GM08714 (cell line): ENCODE results near the gene KANK3.
"Not testable (repeated sequence)": the region's sequence is repeated elsewhere in the genome, so short reads cannot be mapped to it uniquely, and the experiment has no call there.

ENCODE experiments used
- H3K4me3 ChIP-seq: fragments of 200-500 bp; sonication (Bioruptor generic); 2 replicates; pipeline ENCODE4 v1.5.1; 2014; ENCODE audit warnings: mild to moderate bottlenecking, low read length, inconsistent platforms
- ZNF274 ChIP-seq: IDR thresholded peaks from 2 replicates; pipeline ENCODE4 v1.6.1; 2012; ENCODE audit warnings: mild to moderate bottlenecking, low read depth, low read length

KANK3 gene

DNA sequence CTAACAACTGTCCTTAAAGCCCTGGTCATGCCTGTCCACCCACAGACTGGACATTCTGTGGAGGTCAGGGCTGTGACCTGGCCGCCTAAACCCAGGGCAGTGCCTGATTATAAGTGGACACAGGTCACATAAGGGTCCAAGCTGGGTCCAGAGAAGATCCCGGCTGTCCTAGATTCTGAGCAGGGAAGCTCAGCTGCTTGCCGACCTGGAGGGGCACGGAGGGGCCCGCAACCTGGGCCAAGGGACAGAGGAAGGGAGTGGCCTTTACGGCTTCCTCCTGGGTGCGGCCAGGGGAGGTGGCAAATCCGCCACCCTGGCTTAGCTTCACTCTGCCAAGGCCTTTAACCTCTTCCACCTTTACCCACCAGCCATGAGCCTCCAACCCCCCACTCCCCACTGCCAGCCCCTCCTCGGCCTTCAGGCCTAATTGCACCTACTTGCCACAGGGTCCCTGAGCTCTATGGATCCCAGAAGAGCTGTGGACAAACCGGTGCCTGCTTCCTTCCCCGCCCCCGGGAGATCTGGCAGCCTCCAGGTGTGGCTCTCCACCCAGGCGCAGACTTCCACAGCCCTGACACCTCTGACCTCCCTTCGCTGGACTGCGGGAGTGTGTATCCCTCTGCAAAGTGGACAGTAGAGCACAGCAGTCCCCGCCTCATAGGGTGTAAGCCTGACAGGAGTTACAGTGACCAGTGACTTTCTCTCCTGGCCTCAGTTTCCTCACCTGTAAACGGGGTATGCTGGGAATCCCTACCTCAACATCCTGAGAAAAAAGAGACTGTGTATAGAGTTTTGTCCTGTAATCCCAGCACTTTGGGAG lies 36.6 kb downstream of the KANK3 start:
- TF ChIP-seq ZNF274, result no peak
- peak overlapping the region; percentile 80; the same call in 1 of the 2 replicates for H3K4me3 ChIP-seq

DNA sequence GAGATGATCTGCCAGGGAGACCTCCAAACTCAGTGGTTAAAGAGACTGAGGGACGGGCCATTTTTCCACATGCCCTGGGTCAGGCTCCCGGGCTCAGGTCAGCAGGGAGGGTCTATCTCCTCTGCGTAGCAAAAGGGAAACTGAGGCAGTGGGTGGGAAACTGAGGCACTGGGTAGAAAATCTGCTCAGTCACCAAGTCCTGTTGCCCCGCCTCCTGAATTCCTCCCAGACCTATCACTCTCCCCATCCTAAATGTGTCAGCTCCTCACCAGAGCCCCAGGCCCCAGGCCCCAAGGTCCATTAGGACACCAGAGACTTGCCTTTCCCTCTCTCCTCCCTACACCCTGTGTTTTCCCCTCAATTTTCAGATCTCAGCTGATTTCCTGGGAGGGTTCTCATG lies 37.3 kb downstream of the KANK3 start:
- H3K4me3 ChIP-seq, result no peak overlapping the region
- no peak for TF ChIP-seq ZNF274

DNA sequence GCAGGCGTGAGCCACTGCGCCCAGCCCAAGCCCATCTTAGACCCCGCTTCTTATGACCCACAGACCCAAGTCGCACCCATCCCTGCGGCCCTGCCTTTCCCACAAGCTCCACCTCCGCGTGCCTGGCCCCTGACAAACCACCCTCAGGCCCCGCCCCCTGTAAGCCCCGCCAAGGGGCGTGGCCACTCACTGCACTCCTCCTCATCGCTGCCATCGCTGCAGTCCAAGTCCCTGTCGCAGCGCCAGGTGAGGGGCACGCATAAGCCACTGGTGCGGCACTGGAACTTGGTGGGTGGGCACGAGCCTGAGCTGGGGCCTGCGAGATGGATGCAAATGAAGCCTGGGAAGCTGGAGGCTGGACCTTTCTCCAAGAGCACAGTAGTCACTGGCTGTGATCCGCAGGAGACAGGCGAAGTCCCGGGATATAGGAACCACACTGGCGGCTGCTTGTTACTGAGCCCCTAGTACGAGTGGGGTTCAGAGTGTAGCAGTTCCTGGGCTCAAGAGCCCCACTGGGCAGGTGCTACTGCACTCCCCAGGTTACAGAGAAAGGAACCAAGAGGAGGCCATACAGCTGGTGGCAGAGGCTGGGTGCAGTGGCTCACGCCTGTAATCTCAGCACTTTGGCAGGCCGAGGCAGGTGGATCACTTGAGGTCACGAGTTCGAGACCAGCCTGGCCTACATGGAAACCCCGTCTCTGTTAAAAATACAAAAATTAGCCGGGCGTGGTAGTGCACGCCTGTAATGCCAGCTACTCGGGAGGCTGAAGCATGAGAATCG lies 38.0 kb downstream of the KANK3 start:
- no peak for TF ChIP-seq ZNF274
- no peak overlapping the region for H3K4me3 ChIP-seq

DNA sequence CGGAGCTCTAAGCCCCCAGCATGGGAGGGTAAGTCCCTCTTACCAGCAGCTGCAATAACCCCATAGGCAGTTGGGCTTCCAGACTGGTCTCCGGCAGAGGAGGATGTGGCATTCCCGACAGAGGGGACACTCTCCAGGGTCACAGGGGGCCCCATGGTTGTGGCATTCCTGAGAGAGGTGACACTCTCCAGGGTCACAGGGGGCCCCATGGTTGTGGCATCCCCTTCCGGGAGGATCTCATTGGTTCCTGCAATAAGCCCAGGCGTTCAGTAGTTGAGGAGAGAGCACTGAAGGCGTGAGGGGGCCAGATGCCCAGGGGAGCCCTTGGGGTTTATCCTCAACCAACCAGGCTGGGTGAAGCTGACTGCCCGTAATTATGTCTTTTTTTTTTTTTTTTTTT lies 40.3 kb downstream of the KANK3 start:
- TF ChIP-seq ZNF274, result no peak
- no peak overlapping the region for H3K4me3 ChIP-seq

DNA sequence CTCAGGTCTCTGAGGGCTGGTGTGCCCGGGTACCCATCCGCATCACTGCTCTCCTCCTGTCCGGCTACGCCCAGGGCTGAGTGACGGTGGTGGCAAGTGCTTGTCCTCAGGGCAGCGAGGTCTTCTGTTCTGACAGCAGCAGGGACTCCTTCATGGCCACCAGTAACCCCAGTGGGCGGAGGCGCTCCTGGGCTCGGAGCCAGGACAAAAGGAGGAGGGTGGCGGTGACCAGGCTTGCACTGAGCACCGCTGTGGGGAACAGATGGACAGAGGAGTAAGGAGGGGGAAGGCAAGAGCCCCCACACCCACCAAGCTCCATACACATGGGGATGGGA lies 40.7 kb downstream of the KANK3 start:
- TF ChIP-seq ZNF274, result no peak
- H3K4me3 ChIP-seq, result no peak overlapping the region

DNA sequence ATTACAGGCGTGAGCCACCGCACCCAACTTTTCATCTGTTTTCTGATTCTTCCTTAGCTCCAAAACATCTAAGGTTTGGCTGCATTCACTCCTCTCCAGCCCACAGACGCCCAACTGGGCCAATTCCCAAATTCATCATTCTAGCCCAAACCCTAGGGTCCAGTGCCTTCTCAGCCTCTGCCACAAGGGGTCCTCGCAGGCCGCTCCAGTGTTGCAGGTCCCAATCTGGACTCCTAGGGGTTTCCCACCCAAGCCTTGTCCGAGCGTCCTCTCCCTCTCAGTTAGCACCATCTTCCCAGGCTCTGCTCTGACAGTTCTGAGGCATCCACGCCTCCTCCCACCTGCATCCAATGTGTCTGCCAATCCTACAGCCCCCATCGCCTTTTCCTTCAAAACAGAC lies 51.7 kb downstream of the KANK3 start:
- not testable (repeated sequence) for H3K4me3 ChIP-seq

DNA sequence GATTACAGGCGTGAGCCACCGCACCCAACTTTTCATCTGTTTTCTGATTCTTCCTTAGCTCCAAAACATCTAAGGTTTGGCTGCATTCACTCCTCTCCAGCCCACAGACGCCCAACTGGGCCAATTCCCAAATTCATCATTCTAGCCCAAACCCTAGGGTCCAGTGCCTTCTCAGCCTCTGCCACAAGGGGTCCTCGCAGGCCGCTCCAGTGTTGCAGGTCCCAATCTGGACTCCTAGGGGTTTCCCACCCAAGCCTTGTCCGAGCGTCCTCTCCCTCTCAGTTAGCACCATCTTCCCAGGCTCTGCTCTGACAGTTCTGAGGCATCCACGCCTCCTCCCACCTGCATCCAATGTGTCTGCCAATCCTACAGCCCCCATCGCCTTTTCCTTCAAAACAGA lies 66.6 kb downstream of the KANK3 start:
- not testable (repeated sequence) for H3K4me3 ChIP-seq
